ENCODE data around the gene MATR3.
"Not testable (repeated sequence)": the region's sequence is repeated elsewhere in the genome, so short reads cannot be mapped to it uniquely, and the experiment has no call there.

Gene MATR3

DNA sequence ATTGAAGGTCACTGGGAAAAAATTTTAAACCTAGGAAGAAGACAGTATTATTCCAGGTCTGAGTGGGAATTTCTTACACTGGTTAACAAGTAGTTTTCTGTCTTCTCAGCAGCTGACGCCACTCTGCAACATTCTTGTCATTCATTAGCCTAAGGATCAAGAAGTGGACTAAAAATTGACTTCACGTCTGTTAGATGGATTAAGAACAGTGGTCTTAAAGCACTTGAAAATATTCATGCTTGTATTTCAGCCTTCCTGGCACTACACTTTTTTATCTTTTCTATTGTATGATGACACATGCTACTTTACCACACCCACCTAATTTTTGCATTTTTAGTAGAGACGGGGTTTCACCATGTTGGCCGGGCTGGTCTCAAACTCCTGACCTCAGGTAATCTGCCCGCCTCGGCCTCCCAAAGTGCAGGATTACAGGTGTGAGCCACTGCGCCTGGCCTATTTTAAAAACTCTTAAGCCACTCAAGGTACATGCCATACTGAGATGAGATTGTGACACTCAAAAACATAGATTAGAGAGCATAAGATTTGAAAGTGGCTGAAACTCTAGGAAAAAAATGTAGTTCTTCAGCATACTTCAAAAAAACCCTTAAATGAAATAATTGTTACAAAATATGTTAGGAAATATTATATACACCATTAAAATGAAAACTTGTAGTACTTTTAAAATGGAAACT, 8.4 kb downstream of the MATR3 start:
- peaks cover 79% of the 10 kb centered on the region for H3K4me1 ChIP-seq (ENCODE audit: insufficient read depth, low read length)

DNA sequence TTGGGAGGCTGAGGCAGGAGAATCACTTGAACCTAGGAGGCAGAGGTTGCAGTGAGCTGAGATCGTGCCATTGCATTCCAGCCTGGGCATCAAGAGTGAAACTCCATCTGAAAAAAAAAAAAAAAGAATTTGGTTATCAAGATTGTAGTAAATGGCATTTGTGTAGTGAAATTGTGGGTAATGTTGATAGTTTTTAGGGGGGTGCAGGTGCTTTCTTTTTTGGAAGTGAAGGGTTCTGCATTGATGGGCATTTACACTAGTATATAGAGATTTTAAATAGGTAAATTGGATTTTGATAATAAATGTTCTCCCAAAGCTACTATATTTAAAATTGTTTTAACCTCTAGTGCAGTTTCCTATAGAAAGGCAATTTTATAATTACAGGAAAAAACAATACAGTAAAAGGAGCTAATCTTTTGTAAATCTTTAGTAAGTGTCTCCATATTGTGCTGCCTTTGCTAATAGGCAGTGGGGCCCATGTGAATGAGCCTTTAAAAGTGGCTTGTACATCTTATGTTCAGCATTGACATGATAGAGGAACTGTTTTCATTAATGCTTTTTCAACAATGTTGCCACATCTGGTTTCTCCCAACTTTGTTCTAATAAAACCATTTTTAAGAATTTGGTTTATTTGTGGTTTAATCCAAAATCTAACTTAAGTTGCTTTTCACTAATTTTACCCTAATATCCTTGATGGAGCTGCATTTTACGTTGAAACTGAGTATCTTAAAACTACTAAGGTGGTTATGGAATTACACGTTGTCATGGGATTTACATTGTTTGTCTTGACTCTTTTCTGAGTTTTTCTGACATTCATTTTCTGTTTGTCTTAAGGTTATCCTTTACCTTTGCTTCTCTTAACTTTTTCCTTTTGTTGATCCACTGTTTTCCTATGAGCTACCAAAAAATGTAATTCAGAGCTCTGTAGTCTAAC, 11.1 kb downstream of the MATR3 start:
- H3K4me3 ChIP-seq (ENCODE audit: low read depth in 1 of 2, low read length in 2 of 2): no peak overlapping the region
- H3K36me3 ChIP-seq (ENCODE audit: insufficient read depth, low read length): no peaks in the 10 kb centered on the region
- no peaks in the 10 kb centered on the region for H3K27me3 ChIP-seq (ENCODE audit: control insufficient read depth in 1 of 2, insufficient read depth in 2 of 2, low read length in 2 of 2)
- no peak overlapping the region for H3K27ac ChIP-seq (ENCODE audit: low read depth, low read length)
- no peaks in the 10 kb centered on the region for H3K9me3 ChIP-seq (ENCODE audit: low read length)
- peaks cover 75% of the 10 kb centered on the region for H3K4me1 ChIP-seq (ENCODE audit: insufficient read depth, low read length)
- no peak overlapping the region for H3K9ac ChIP-seq (ENCODE audit: low read length)

More for the DNA sequence above, 8.4 kb downstream of the MATR3 start:
- Histone ChIP-seq H3K4me3 (ENCODE audit: low read depth in 1 of 2, low read length in 2 of 2) (no peak overlapping the region), H3K9me3 (ENCODE audit: low read length) (no peaks in the 10 kb centered on the region), H3K36me3 (ENCODE audit: insufficient read depth, low read length) (no peaks in the 10 kb centered on the region), H3K27me3 (ENCODE audit: control insufficient read depth in 1 of 2, insufficient read depth in 2 of 2, low read length in 2 of 2) (no peaks in the 10 kb centered on the region), H3K27ac (ENCODE audit: low read depth, low read length) (no peak overlapping the region), H3K9ac (ENCODE audit: low read length) (no peak overlapping the region)

DNA sequence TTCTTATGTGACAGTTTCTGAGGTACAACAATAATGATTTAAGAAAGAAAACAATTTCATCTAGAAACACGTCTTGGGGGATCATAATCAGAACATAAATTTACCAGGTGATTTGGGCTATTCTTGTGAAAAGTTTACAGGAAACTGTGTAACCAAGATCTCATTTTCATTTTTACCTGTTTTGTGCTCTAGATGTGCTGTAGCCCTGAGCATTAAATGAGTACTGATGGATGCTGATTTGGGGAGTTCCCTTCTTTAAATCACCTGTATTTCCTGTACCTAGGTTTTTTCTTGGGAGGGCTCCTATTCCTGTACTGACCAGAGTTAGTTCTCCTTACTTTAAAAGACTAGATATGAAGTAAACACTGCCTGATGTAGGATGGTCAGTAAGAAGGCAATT, 12.7 kb downstream of the MATR3 start:
- Histone ChIP-seq H3K9ac (ENCODE audit: low read length) (no peak overlapping the region), H3K36me3 (ENCODE audit: insufficient read depth, low read length) (no peaks in the 10 kb centered on the region), H3K9me3 (ENCODE audit: low read length) (no peaks in the 10 kb centered on the region), H3K4me1 (ENCODE audit: insufficient read depth, low read length) (peaks cover 74% of the 10 kb centered on the region), H3K27me3 (ENCODE audit: control insufficient read depth in 1 of 2, insufficient read depth in 2 of 2, low read length in 2 of 2) (no peaks in the 10 kb centered on the region), H3K4me3 (ENCODE audit: low read depth in 1 of 2, low read length in 2 of 2) (no peak overlapping the region), H3K27ac (ENCODE audit: low read depth, low read length) (no peak overlapping the region)

DNA sequence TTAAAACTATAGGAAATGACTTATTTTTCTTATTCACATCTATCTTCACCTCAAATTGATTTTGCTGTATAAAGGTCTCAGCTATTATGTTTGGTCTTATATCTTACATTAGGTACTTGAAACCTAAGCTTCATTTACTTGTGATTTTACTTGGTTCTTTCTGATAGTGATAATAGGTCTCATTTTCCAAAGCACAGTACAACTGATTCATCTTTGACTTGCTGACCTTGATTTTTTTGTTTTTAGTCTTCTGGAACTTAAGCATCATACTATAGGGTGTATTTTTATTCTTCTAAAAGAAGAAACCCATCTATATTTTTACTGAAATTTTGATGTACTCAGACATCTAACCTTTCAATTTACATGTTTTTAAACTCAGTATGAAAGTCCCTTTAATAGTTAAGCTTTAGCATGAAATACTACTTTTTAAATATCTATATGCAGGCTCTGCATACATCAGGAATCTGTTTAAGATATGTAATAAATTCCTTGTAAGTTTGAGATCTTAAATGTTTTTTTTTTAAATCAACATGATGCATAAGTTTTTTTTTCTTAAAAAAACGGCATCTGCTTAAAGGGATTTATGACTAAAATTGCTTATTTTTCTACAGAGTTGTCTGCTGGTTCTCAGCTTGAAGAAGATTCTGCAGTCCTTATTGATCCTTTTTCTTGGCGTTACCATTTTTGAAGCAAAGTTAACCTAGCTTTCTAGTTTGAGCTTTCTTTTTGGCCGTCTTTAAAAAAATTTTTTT, 13.3 kb downstream of the MATR3 start:
- Histone ChIP-seq H3K9me3 (ENCODE audit: low read length) (no peaks in the 10 kb centered on the region), H3K4me1 (ENCODE audit: insufficient read depth, low read length) (peaks cover 71% of the 10 kb centered on the region), H3K4me3 (ENCODE audit: low read depth in 1 of 2, low read length in 2 of 2) (no peak overlapping the region), H3K27me3 (ENCODE audit: control insufficient read depth in 1 of 2, insufficient read depth in 2 of 2, low read length in 2 of 2) (no peaks in the 10 kb centered on the region), H3K36me3 (ENCODE audit: insufficient read depth, low read length) (no peaks in the 10 kb centered on the region), H3K27ac (ENCODE audit: low read depth, low read length) (no peak overlapping the region), H3K9ac (ENCODE audit: low read length) (no peak overlapping the region)

DNA sequence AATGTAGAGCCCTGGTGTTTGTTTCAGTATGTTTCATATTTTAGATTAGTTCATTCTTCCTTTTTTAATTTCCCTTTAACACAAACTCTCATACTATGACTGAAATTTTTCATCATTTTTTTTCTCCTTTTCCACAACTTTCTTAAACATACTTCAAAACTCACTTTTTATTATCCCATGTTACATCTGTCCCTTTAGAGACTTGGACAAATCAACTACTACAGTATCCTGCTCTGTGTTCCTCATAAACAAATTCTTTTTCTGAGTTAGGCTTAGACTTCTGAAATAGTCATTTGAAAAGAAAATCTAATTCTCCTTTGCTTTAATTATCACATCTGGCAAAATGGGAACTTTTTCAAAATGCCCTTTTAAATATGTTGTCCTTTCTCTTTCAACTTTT, 15.3 kb downstream of the MATR3 start:
- Histone ChIP-seq H3K27ac (ENCODE audit: low read depth, low read length) (no peak overlapping the region), H3K4me1 (ENCODE audit: insufficient read depth, low read length) (peaks cover 60% of the 10 kb centered on the region)

DNA sequence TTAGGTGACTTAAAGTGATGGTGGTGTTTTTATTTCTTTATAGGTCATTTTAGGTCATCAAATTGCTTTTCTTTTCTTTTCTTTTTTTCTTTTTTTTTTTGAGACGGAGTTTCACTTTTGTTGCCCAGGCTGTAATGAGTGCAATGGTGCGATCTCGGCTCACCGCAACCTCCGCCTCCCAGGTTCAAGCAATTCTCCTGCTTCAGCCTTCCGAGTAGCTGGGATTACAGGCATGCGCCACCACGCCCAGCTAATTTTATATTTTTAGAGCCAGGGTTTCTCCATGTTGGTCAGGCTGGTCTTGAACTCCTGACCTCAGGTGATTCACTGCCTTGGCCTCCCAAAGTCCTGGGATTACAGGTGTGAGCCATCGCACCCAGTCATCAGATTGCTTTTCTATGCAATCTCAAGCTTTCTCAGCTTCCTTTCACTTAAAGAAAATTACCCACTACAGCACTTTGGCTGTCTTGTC, 17.2 kb downstream of the MATR3 start:
- not testable (repeated sequence) for H3K4me3 ChIP-seq (ENCODE audit: low read depth in 1 of 2, low read length in 2 of 2); H3K36me3 ChIP-seq (ENCODE audit: insufficient read depth, low read length); H3K27ac ChIP-seq (ENCODE audit: low read depth, low read length); H3K9me3 ChIP-seq (ENCODE audit: low read length); H3K9ac ChIP-seq (ENCODE audit: low read length); H3K27me3 ChIP-seq (ENCODE audit: control insufficient read depth in 1 of 2, insufficient read depth in 2 of 2, low read length in 2 of 2)
- H3K4me1 ChIP-seq (ENCODE audit: insufficient read depth, low read length): peaks cover 53% of the 10 kb centered on the region

More for the DNA sequence above, 15.3 kb downstream of the MATR3 start:
- no peak overlapping the region for H3K9ac ChIP-seq (ENCODE audit: low read length)
- H3K4me3 ChIP-seq (ENCODE audit: low read depth in 1 of 2, low read length in 2 of 2): no peak overlapping the region
- H3K27me3 ChIP-seq (ENCODE audit: control insufficient read depth in 1 of 2, insufficient read depth in 2 of 2, low read length in 2 of 2): no peaks in the 10 kb centered on the region
- H3K9me3 ChIP-seq (ENCODE audit: low read length): no peaks in the 10 kb centered on the region
- no peaks in the 10 kb centered on the region for H3K36me3 ChIP-seq (ENCODE audit: insufficient read depth, low read length)

DNA sequence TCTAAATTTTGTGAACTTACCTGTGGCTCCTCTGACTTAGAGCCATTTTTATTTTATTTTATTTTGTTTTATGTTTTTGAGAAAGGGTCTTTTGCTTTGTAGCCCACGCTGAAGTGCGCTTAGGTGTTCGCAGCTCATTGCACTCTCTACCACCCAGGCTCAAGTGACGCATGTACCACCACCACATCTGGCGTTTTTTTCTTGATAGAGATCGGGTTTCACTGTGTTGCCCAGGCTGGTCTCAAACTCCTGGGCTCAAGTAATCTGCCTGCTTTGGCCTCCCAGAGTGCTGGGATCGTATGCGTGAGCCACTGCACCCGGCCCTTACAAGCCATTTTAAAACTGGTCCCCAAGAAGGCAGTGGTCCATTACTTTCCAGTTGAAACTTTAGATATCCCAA, 18.5 kb downstream of the MATR3 start:
- H3K27ac ChIP-seq (ENCODE audit: low read depth, low read length): no peak overlapping the region
- no peak overlapping the region for H3K9ac ChIP-seq (ENCODE audit: low read length)
- no peaks in the 10 kb centered on the region for H3K27me3 ChIP-seq (ENCODE audit: control insufficient read depth in 1 of 2, insufficient read depth in 2 of 2, low read length in 2 of 2)
- peaks cover 39% of the 10 kb centered on the region for H3K4me1 ChIP-seq (ENCODE audit: insufficient read depth, low read length)
- no peaks in the 10 kb centered on the region for H3K9me3 ChIP-seq (ENCODE audit: low read length)
- H3K4me3 ChIP-seq (ENCODE audit: low read depth in 1 of 2, low read length in 2 of 2): no peak overlapping the region
- peaks cover 10% of the 10 kb centered on the region for H3K36me3 ChIP-seq (ENCODE audit: insufficient read depth, low read length)

DNA sequence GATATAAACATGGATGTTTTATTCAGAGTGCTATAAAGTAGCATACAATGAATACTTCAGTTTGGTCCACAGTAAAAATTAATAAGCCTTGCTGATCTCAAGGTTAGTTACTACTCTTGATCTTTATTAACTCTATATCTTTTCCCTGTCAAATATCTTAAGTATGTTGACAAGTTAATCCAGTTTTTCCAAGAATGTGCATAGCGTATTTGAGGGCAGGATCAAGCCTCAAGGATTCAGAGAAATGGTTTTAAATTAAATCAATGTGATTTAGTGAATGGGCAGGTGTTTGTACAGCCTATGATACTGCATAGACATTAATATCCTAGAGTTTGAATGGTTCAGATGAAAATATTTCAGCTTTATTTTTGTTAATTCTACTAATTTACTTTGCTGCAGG, 20.7 kb downstream of the MATR3 start:
- Histone ChIP-seq H3K27me3 (ENCODE audit: control insufficient read depth in 1 of 2, insufficient read depth in 2 of 2, low read length in 2 of 2) (no peaks in the 10 kb centered on the region), H3K36me3 (ENCODE audit: insufficient read depth, low read length) (peaks cover 27% of the 10 kb centered on the region), H3K27ac (ENCODE audit: low read depth, low read length) (no peak overlapping the region), H3K4me3 (ENCODE audit: low read depth in 1 of 2, low read length in 2 of 2) (no peak overlapping the region), H3K9ac (ENCODE audit: low read length) (no peak overlapping the region), H3K4me1 (ENCODE audit: insufficient read depth, low read length) (peaks cover 20% of the 10 kb centered on the region), H3K9me3 (ENCODE audit: low read length) (no peaks in the 10 kb centered on the region)

DNA sequence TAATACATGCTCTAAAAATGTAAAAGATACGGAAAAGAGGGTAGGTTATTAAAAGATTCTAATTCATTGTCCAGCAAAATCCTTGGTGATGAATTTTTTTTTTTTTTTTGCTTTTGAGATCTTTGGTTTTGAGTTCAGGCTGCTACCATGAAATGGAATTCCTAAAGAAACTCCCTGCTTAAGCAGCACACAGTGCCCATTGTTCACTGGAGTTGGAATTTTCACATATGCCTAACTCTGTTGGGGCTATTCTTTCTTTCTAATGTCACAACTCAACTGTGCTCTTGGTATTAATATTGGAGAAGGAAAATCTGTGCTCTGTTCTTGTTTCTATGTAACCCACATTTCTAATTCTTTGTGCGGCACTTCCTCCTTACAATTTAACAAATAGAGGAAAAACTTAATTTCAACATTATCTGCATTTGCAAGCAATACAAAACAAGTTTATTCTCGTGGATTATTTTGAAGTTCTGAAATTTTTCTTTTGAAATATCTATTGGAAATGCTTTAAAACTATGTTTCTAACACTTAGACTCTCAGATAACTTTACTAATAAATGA, 21.6 kb downstream of the MATR3 start:
- H3K27ac ChIP-seq (ENCODE audit: low read depth, low read length): no peak overlapping the region
- no peak overlapping the region for H3K4me3 ChIP-seq (ENCODE audit: low read depth in 1 of 2, low read length in 2 of 2)
- H3K4me1 ChIP-seq (ENCODE audit: insufficient read depth, low read length): peaks cover 13% of the 10 kb centered on the region
- no peaks in the 10 kb centered on the region for H3K27me3 ChIP-seq (ENCODE audit: control insufficient read depth in 1 of 2, insufficient read depth in 2 of 2, low read length in 2 of 2)
- H3K9ac ChIP-seq (ENCODE audit: low read length): no peak overlapping the region
- no peaks in the 10 kb centered on the region for H3K9me3 ChIP-seq (ENCODE audit: low read length)
- H3K36me3 ChIP-seq (ENCODE audit: insufficient read depth, low read length): peaks cover 33% of the 10 kb centered on the region

DNA sequence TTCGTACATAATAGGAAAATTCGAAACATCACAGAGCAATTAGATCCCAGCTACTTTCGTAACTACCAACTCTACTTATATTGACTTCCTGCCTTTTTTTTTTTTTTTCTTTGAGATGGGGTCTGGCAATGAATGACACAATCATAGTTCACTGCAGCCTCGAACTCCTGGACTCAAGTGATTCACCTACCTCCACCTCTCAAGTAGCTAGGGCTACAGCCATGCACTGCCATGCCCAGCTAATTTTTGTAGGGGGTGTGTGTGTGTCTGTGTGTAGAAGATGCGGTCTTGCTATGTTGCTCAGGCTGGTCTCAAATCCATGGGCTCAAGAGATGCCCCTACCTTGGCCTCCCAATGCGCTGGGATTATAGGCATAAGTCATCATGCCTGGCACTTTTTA, 42.3 kb downstream of the MATR3 start:
- Histone ChIP-seq H3K9me3 (ENCODE audit: low read length) (no peaks in the 10 kb centered on the region), H3K4me3 (ENCODE audit: low read depth in 1 of 2, low read length in 2 of 2) (no peak overlapping the region), H3K27ac (ENCODE audit: low read depth, low read length) (no peak overlapping the region), H3K4me1 (ENCODE audit: insufficient read depth, low read length) (peaks cover under 1% of the 10 kb centered on the region), H3K36me3 (ENCODE audit: insufficient read depth, low read length) (peaks cover 24% of the 10 kb centered on the region), H3K9ac (ENCODE audit: low read length) (no peak overlapping the region), H3K27me3 (ENCODE audit: control insufficient read depth in 1 of 2, insufficient read depth in 2 of 2, low read length in 2 of 2) (no peaks in the 10 kb centered on the region)

DNA sequence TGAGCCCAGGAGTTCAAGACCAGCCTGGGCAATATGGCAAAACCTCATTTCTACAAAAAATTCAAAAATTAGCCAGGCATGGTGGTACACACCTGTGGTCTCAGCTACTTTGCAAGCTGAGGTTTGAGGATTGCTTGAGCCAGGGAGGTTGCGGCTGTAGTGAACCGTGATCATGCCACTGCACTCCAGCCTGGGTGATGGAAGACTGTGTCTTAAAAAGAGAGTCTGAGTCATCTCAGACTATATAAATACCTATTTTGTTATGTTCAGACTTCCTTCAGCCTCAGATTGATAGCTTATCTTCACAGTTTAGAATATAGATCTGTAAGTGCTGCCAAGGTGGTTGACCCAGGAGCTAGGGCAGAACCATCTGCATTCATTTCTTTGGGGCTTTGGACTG, 46.5 kb downstream of the MATR3 start:
- Histone ChIP-seq H3K4me1 (ENCODE audit: insufficient read depth, low read length) (peaks cover 24% of the 10 kb centered on the region), H3K36me3 (ENCODE audit: insufficient read depth, low read length) (no peaks in the 10 kb centered on the region), H3K9ac (ENCODE audit: low read length) (no peak overlapping the region), H3K4me3 (ENCODE audit: low read depth in 1 of 2, low read length in 2 of 2) (no peak overlapping the region), H3K9me3 (ENCODE audit: low read length) (no peaks in the 10 kb centered on the region), H3K27me3 (ENCODE audit: control insufficient read depth in 1 of 2, insufficient read depth in 2 of 2, low read length in 2 of 2) (no peaks in the 10 kb centered on the region), H3K27ac (ENCODE audit: low read depth, low read length) (no peak overlapping the region)

Data from muscle layer of colon (tissue), 2 donors.